Parietal lobe (tissue), 2 donors: ENCODE results near the gene KIR3DL2. TPM values are rescaled to one million over a fixed set of nuclear protein-coding genes. Genes with fewer than 3 reads are reported as not detected.

ENCODE experiments used
- small RNA-seq: library from RNA; depleted of rRNA; stranded (forward); fragments of <200 nt; gene quantifications from one replicate; pipeline ENCODE3, GENCODE V24; 2014; ENCODE audit warnings: low replicate concordance
- total RNA-seq: library from RNA; depleted of rRNA; stranded (reverse); fragments of >200 nt; gene quantifications from one replicate; pipeline ENCODE4 v1.2.3, GENCODE V29; 2014

The KIR3DL2 gene
- total RNA-seq: not detected

GRCh38 chr19:54850061-54850640 lies at the start of gene KIR3DL2:
KIR3DL2 (plus strand) TSS chr19:54850443; CDS start chr19:54850476, 33 bp downstream.

GRCh38 chr19:54803410-54803809 lies 46.8 kb upstream of the KIR3DL2 start, which contains the start of gene KIR2DL4:
KIR2DL4 (plus strand) TSS chr19:54803610; CDS start chr19:54803652, 42 bp downstream.

GRCh38 chr19:54816251-54816650 lies 34.0 kb upstream of the KIR3DL2 start, which contains the start of gene KIR3DL1:
KIR3DL1 (plus strand) TSS chr19:54816468.

GRCh38 chr19:54832496-54832895 lies 17.7 kb upstream of the KIR3DL2 start, which contains the start of gene KIR2DS4:
KIR2DS4 (plus strand) TSS chr19:54832676.

GRCh38 chr19:54873990-54874389 lies 23.7 kb downstream of the KIR3DL2 start, which contains the start of gene FCAR:
FCAR (plus strand) TSS chr19:54874235; CDS start chr19:54874290, 55 bp downstream.

GRCh38 chr19:54905803-54906511 lies 55.7 kb downstream of the KIR3DL2 start, which contains the start of gene NCR1:
NCR1 (plus strand) TSS chr19:54906148; CDS start chr19:54906188, 40 bp downstream.

Small RNA genes within 50 kb of the gene (small RNA-seq; reads per million reads assigned to genes)
- gene RNU6-222P: not detected

Other genes starting within 250 kb of the KIR3DL2 start
- not detected for gene LILRB1, start 220.0 kb upstream of the KIR3DL2 start, total RNA-seq
- 0.94 TPM for gene LILRB4, start 187.5 kb upstream of the KIR3DL2 start, total RNA-seq
- gene KIR3DL3, start 126.0 kb upstream of the KIR3DL2 start, total RNA-seq: not detected
- gene KIR2DL3, start 111.9 kb upstream of the KIR3DL2 start, total RNA-seq: not detected
- gene KIR2DL1, start 80.7 kb upstream of the KIR3DL2 start, total RNA-seq: not detected
- not detected for gene KIR2DL4, start 46.8 kb upstream of the KIR3DL2 start, total RNA-seq
- gene KIR3DL1, start 34.0 kb upstream of the KIR3DL2 start, total RNA-seq: not detected
- gene KIR2DS4, start 17.8 kb upstream of the KIR3DL2 start, total RNA-seq: not detected
- gene FCAR, start 23.8 kb downstream of the KIR3DL2 start, total RNA-seq: not detected
- gene NCR1, start 55.7 kb downstream of the KIR3DL2 start, total RNA-seq: not detected
- gene NLRP7, start 97.1 kb downstream of the KIR3DL2 start, total RNA-seq: not detected
- 20.0 TPM for gene NLRP2, start 115.9 kb downstream of the KIR3DL2 start, total RNA-seq
- 0.94 TPM for gene GP6, start 187.8 kb downstream of the KIR3DL2 start, total RNA-seq
- 31.0 TPM for gene RDH13, start 212.7 kb downstream of the KIR3DL2 start, total RNA-seq
- 3.1 TPM for gene EPS8L1, start 225.4 kb downstream of the KIR3DL2 start, total RNA-seq